ENCODE data around the gene CDR2. TPM values are rescaled to one million over a fixed set of nuclear protein-coding genes. Genes with fewer than 3 reads are reported as not detected.

CDR2 gene
- total RNA-seq, 1 donor from 2014 or later: 18.9 TPM

DNA sequence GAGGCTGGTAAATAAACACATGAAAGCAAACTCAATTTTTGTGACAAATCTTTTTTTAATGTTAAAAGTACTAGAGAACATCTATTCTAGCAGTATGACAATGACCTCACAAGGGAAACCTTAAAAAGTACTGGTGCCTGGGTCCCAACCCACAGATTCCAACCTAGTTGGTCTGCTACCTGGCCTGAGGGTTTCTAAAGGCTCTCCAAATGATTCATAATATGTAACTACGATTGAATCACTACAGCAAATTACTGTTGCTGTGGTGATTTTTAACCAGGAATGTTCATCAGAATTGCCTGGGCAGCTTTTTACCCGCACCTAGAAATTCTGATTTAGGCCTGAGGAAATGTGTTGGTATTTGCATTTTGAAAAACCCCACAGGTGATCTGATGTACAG lies 26.1 kb downstream of the CDR2 start:
- Mint-ChIP-seq H3K9me3 (no peaks in the 10 kb centered on the region), H3K36me3 (peaks cover 30% of the 10 kb centered on the region), H3K4me1 (ENCODE audit: unreplicated experiment) (no peaks in the 10 kb centered on the region), H3K27ac (no peak overlapping the region), H3K27me3 (no peaks in the 10 kb centered on the region), H3K4me3 (no peak overlapping the region)
- DNase-seq (ENCODE audit: extremely low spot score, unreplicated experiment): no peak
- TF ChIP-seq CTCF (conservative IDR thresholded peaks at IDR 0.05): no peak

GRCh38 chr16:22347100-22347820 lies 27.2 kb downstream of the CDR2 start:
- DNase-seq (ENCODE audit: extremely low spot score, unreplicated experiment): no peak
- Mint-ChIP-seq H3K27me3 (no peaks in the 10 kb centered on the region), H3K36me3 (peaks cover 30% of the 10 kb centered on the region), H3K9me3 (no peaks in the 10 kb centered on the region), H3K4me3 (no peak overlapping the region), H3K27ac (no peak overlapping the region), H3K4me1 (ENCODE audit: unreplicated experiment) (no peaks in the 10 kb centered on the region)
- TF ChIP-seq CTCF (conservative IDR thresholded peaks at IDR 0.05): no peak

DNA sequence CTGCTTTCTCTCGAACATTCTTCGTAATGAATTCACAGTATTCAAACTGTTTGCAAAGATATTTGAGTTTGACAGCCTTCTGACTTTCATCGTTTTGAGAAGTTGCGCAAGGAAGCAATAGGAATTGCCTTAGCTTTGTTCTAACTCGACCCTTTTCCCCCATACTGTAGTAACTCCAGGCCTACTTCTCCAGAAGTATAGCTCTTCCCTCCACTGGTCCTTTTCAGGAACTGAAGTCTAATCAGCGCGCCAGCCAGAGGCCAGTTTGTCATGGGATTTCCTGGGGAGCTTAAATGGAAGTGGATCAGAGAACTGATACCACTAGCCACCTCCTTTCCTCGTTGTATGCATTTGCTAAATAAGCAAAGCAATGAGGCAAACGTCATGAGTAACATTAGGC lies 27.9 kb downstream of the CDR2 start:
- no peaks in the 10 kb centered on the region for H3K9me3 Mint-ChIP-seq
- H3K27ac Mint-ChIP-seq: no peak overlapping the region
- H3K27me3 Mint-ChIP-seq: no peaks in the 10 kb centered on the region
- peaks cover 28% of the 10 kb centered on the region for H3K36me3 Mint-ChIP-seq
- DNase-seq (ENCODE audit: extremely low spot score, unreplicated experiment): no peak
- TF ChIP-seq CTCF (conservative IDR thresholded peaks at IDR 0.05): no peak
- no peak overlapping the region for H3K4me3 Mint-ChIP-seq
- no peaks in the 10 kb centered on the region for H3K4me1 Mint-ChIP-seq (ENCODE audit: unreplicated experiment)

DNA sequence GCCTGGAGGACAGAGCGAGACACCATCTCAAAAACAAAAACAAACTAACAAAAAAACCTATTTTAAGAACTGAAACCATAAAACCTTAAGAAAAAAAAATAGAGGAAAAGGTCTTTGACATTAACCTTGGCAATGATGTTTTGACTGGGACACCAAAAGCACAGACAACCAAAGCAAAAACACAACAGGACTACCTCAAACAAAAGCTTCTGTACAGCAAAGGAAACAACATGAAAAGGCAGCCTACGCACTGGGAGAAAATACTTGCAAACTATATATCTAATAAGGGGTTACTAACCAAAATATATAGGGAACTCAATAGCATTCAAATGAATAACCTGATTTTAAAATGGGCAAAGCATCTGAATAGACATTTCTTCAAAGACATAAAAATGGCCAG lies 32.3 kb downstream of the CDR2 start:
- H3K36me3 Mint-ChIP-seq: peaks cover 29% of the 10 kb centered on the region
- H3K9me3 Mint-ChIP-seq: peaks cover 13% of the 10 kb centered on the region
- H3K27me3 Mint-ChIP-seq: no peaks in the 10 kb centered on the region
- no peak for DNase-seq (ENCODE audit: extremely low spot score, unreplicated experiment)
- no peak overlapping the region for H3K27ac Mint-ChIP-seq
- H3K4me1 Mint-ChIP-seq (ENCODE audit: unreplicated experiment): no peaks in the 10 kb centered on the region
- H3K4me3 Mint-ChIP-seq: no peak overlapping the region
- no peak for TF ChIP-seq CTCF (conservative IDR thresholded peaks at IDR 0.05)

GRCh38 chr16:22340945-22341344 lies 33.5 kb downstream of the CDR2 start:
- no peak for DNase-seq (ENCODE audit: extremely low spot score, unreplicated experiment)
- Mint-ChIP-seq H3K9me3 (peaks cover 24% of the 10 kb centered on the region), H3K4me3 (no peak overlapping the region), H3K4me1 (ENCODE audit: unreplicated experiment) (no peaks in the 10 kb centered on the region), H3K27ac (no peak overlapping the region), H3K27me3 (no peaks in the 10 kb centered on the region), H3K36me3 (peaks cover 33% of the 10 kb centered on the region)
- no peak for TF ChIP-seq CTCF (conservative IDR thresholded peaks at IDR 0.05)
